NCI-H146 treated with DMSO at 0.1 percent for 48 hours (cell line): ENCODE measurements around the gene PCBP2.

Source experiments
- DNase-seq: peaks from one replicate; lab custom pipeline; 2025; ENCODE audit not compliant: unreplicated experiment; lab: John Stamatoyannopoulos, UW

Gene PCBP2

GRCh38 chr12:53492830-53493609 is 41.1 kb downstream of the PCBP2 start:
- DNase-seq = peak; percentile 85

- DNase-seq = no peak
Measured at GRCh38 chr12:53493610-53494391, 41.9 kb downstream of the PCBP2 start.

- no peak for DNase-seq
Measured at GRCh38 chr12:53495903-53496751, 44.2 kb downstream of the PCBP2 start.

- no peak for DNase-seq
Measured at GRCh38 chr12:53496752-53497032, 44.8 kb downstream of the PCBP2 start.

GRCh38 chr12:53497461-53497860 is 45.6 kb downstream of the PCBP2 start:
- DNase-seq = no peak

GRCh38 chr12:53498235-53498630 is 46.3 kb downstream of the PCBP2 start:
- no peak for DNase-seq

GRCh38 chr12:53499266-53500141 is 47.6 kb downstream of the PCBP2 start, which contains the start of gene MAP3K12:
MAP3K12 (minus strand) TSS chr12:53499458; CDS start chr12:53487391, 12,067 bp downstream.
- peak; percentile 34 for DNase-seq

GRCh38 chr12:53500142-53500775 is 48.4 kb downstream of the PCBP2 start:
- DNase-seq = no peak

- peak; percentile 99 for DNase-seq
Measured at GRCh38 chr12:53500776-53501614, 49.1 kb downstream of the PCBP2 start, which contains the start of gene TARBP2. TARBP2 (plus strand) TSS chr12:53501283; CDS start chr12:53501409, 126 bp downstream.

- DNase-seq = no peak
Measured at GRCh38 chr12:53501615-53502181, 49.8 kb downstream of the PCBP2 start.

- no peak for DNase-seq
Measured at GRCh38 chr12:53502331-53502730, 50.4 kb downstream of the PCBP2 start.

- DNase-seq = no peak
Measured at GRCh38 chr12:53502983-53503728, 51.3 kb downstream of the PCBP2 start.

GRCh38 chr12:53504004-53504920 is 52.4 kb downstream of the PCBP2 start:
- no peak for DNase-seq

GRCh38 chr12:53505086-53505485 is 53.2 kb downstream of the PCBP2 start:
- DNase-seq = no peak

- DNase-seq = no peak
Measured at GRCh38 chr12:53505555-53506449, 53.9 kb downstream of the PCBP2 start.

GRCh38 chr12:53506450-53506785 is 54.5 kb downstream of the PCBP2 start:
- DNase-seq = no peak
